MM.1S (cell line): ENCODE results near the gene SPATA13.

ENCODE experiments used
- CTCF ChIP-seq: fragments of 300-600 bp; sonication (generic); IDR thresholded peaks from 2 replicates; pipeline ENCODE4 v1.5.1; 2016; ENCODE audit warnings: antibody characterized with exemption, low read length, mixed read lengths
- EZH2 ChIP-seq: fragments of 300-600 bp; sonication (generic); optimal IDR thresholded peaks from 2 replicates; pipeline ENCODE3; 2017; ENCODE audit warnings: low read depth, mild to moderate bottlenecking, antibody characterized with exemption, low read length, mixed read lengths
- EZH2phosphoT487 ChIP-seq: fragments of 300-600 bp; sonication (generic); IDR thresholded peaks from 2 replicates; pipeline ENCODE4 v1.6.1; 2018; ENCODE audit warnings: antibody characterized with exemption, low read length

GRCh38 chr13:24328145-24328544 is 167.6 kb downstream of the SPATA13 start:
- TF ChIP-seq CTCF (no peak), EZH2 (no peak), EZH2phosphoT487 (no peak)
